Cardiac muscle cell (in vitro differentiated cells and primary cell): ENCODE results near the gene BMAL2. TPM values are rescaled to one million over a fixed set of nuclear protein-coding genes. Genes with fewer than 3 reads are reported as not detected.

Source experiments
- DNase-seq, 2 donors: peaks; one replicate each; pipeline versions ENCODE4 v3.0.0 to v3.0.0-alpha.2; 2010 to 2017; ENCODE audit warnings: low read depth in 1 of 2, low spot score in 1 of 2
- H3K27ac ChIP-seq: fragments of 200-600 bp; sonication (generic); 2 replicates; pipeline ENCODE4 v1.5.1; 2016
- H3K27me3 ChIP-seq: fragments of 200-600 bp; sonication (generic); 2 replicates; pipeline ENCODE4 v1.6.0; 2016; ENCODE audit warnings: control low read depth
- H3K36me3 ChIP-seq: fragments of 200-600 bp; sonication (generic); 2 replicates; pipeline ENCODE4 v1.5.1; 2016; ENCODE audit warnings: control low read depth
- H3K4me1 ChIP-seq: fragments of 200-600 bp; sonication (generic); 2 replicates; pipeline ENCODE4 v1.8.1; 2017; ENCODE audit warnings: low read depth, mild to moderate bottlenecking, mixed run types
- H3K4me3 ChIP-seq: fragments of 200-600 bp; sonication (generic); 2 replicates; pipeline ENCODE4 v1.5.1; 2016; ENCODE audit warnings: mild to moderate bottlenecking
- H3K9me3 ChIP-seq: fragments of 200-600 bp; sonication (generic); 2 replicates; pipeline ENCODE4 v1.5.1; 2017; ENCODE audit warnings: low read depth, mild to moderate bottlenecking, control low read depth
- polyA plus RNA-seq: library from polyadenylated mRNA; unstranded; fragments of >200 nt; fragmentation: Nextera tagmentation; extraction: Ambion mirVana; gene quantifications from 2 replicates; pipeline ENCODE4 v1.2.1, GENCODE V29; 2016
- total RNA-seq: library from RNA; depleted of rRNA; stranded (reverse); fragments of >200 nt; gene quantifications from 2 replicates; pipeline ENCODE4 v1.2.3, GENCODE V29; 2016
- TF ChIP-seq, protein P1 (sequence below): IDR thresholded peaks from 2 replicates; pipeline ENCODE4 v1.5.1; 2012; ENCODE audit warnings: low read depth, mild to moderate bottlenecking, low read length

The BMAL2 gene
- total and polyA plus RNA-seq, 2 experiments from 2014 or later = 0.72 to 0.98 TPM

DNA sequence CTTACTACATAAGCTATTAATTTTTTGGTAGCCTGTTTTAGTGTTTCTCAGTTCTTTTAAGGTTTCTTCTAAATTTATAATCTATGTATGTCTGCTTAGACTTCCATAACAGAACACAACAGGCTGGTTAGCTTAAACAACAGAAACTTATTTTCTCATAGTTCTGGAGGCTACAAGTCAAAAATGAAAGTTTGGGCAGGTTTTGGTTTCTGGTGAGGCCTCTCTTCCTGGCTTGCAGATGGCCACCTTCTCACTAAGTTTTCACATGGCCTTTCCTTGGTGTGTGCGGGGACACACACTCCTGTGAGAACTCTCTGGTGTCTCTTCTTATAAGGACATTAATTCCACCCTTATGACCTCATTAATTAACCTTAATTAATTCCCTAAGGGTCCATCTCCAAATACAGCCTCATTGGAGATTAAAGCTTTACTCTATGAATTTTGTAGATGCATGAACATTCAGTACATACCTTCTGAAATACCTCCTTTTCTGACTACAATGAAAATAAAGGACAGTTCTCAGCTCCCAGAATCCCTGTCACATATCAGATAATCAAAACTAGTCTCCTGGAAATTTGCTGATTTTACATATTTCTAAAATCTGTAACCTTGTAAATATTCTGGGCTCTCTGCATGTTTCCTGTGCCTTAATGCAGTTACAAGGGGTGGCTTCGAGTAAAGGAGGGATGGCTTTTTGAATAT, 23.2 kb upstream of the BMAL2 start:
- Histone ChIP-seq H3K36me3 (peaks cover 36% of the 10 kb centered on the region), H3K9me3 (no peaks in the 10 kb centered on the region), H3K27ac (no peak overlapping the region), H3K27me3 (no peaks in the 10 kb centered on the region), H3K4me3 (no peak overlapping the region), H3K4me1 (no peaks in the 10 kb centered on the region)
- TF ChIP-seq, protein P1, sequence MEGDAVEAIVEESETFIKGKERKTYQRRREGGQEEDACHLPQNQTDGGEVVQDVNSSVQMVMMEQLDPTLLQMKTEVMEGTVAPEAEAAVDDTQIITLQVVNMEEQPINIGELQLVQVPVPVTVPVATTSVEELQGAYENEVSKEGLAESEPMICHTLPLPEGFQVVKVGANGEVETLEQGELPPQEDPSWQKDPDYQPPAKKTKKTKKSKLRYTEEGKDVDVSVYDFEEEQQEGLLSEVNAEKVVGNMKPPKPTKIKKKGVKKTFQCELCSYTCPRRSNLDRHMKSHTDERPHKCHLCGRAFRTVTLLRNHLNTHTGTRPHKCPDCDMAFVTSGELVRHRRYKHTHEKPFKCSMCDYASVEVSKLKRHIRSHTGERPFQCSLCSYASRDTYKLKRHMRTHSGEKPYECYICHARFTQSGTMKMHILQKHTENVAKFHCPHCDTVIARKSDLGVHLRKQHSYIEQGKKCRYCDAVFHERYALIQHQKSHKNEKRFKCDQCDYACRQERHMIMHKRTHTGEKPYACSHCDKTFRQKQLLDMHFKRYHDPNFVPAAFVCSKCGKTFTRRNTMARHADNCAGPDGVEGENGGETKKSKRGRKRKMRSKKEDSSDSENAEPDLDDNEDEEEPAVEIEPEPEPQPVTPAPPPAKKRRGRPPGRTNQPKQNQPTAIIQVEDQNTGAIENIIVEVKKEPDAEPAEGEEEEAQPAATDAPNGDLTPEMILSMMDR = no peak
- DNase-seq = no peak

DNA sequence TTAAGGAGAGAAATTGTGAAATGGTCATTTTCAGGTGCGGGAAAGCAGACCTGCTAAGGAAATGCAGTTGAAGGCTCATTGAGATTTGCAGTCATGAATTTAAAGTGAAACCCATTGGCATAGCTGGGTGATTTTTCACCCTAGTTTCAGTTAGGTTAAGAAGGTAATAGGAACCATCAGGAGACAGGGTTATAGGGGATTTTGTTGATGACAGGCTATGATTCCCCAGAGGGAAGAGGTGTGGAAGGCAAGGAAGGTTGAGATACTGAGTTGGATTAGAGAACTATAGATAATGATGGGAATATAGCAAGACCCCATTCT, 22.7 kb upstream of the BMAL2 start:
- no peak for DNase-seq
- TF ChIP-seq, protein P1 = no peak
- peaks cover 41% of the 10 kb centered on the region for H3K36me3 ChIP-seq
- H3K4me1 ChIP-seq = no peaks in the 10 kb centered on the region
- no peak overlapping the region for H3K27ac ChIP-seq
- no peak overlapping the region for H3K4me3 ChIP-seq
- H3K9me3 ChIP-seq = no peaks in the 10 kb centered on the region
- H3K27me3 ChIP-seq = no peaks in the 10 kb centered on the region

DNA sequence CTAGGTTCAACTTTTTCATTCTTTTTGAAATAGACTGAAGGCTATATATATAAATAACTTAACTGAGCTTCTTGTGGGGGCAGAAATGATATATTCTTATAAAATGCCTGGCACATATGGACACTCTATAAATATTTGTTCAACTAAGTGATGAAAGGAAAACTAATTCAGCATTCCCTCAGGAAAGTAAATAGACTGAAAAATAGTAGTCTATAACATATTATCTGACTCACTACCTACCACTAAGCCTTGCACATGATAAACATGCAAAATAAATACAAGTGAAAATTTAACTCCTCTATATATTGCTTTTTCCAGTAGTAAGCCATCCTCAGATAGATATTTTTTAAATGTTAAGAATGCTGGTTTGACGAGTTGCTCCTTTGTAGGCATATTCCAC, 15.7 kb upstream of the BMAL2 start:
- Histone ChIP-seq H3K4me3 (no peak overlapping the region), H3K9me3 (no peaks in the 10 kb centered on the region), H3K27me3 (no peaks in the 10 kb centered on the region), H3K4me1 (no peaks in the 10 kb centered on the region), H3K27ac (no peak overlapping the region), H3K36me3 (peaks cover 59% of the 10 kb centered on the region)
- TF ChIP-seq, protein P1 = no peak
- no peak for DNase-seq

DNA sequence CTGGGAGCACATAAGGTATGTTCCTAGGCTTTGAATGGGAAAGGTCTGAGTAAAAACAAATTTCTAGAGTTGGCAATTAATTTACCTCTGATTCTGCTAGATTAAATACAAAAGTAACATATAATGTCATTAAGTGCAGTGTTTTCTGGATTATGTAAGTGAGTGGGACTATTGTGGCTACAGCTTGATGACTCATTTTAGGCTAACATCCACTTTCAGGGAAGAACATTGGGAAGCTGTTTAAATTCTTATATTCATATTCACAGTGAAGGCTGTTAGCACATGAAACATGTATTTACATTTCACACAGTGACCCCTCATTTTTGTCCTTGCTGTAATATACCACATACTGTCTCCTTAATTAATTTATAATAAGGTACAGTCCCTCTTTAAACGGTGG, 13.2 kb upstream of the BMAL2 start:
- TF ChIP-seq, protein P1 = no peak
- no peaks in the 10 kb centered on the region for H3K27me3 ChIP-seq
- H3K4me3 ChIP-seq = no peak overlapping the region
- H3K27ac ChIP-seq = no peak overlapping the region
- H3K9me3 ChIP-seq = no peaks in the 10 kb centered on the region
- peaks cover 53% of the 10 kb centered on the region for H3K36me3 ChIP-seq
- DNase-seq = peak in 1 of 2 donors; percentile 56
- no peaks in the 10 kb centered on the region for H3K4me1 ChIP-seq

DNA sequence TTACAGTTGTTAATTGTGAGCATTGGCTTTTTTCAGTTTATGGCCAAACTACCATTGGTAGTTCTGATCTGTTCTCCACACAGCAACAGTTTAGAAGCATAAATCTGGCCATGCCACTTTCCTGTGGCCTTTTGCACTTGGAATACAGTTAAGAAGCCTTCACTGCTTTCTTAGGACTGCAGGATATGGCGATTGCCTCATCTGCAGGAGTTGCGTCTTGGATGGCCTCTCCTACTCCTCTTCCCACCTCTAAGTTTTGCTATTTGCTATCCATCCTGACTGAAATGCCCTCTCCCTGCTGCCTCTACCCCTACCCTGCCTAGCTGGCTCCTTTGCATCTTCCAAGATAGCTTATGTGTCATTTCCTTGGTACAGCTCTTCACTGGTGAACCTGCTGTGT, 12.8 kb upstream of the BMAL2 start:
- TF ChIP-seq, protein P1 = no peak

More for the DNA sequence above, 12.8 kb upstream of the BMAL2 start:
- Histone ChIP-seq H3K27me3 (no peaks in the 10 kb centered on the region), H3K36me3 (peaks cover 48% of the 10 kb centered on the region), H3K4me3 (no peak overlapping the region), H3K4me1 (no peaks in the 10 kb centered on the region), H3K9me3 (no peaks in the 10 kb centered on the region), H3K27ac (no peak overlapping the region)
- DNase-seq = peak in 1 of 2 donors; percentile 25
